ENCODE results near the gene DNM1L.

Gene DNM1L

GRCh38 chr12:32743264-32743663, 64.2 kb downstream of the DNM1L start:
- no peaks in the 10 kb centered on the region for H3K9me3 ChIP-seq (ENCODE audit: severe bottlenecking)
- TF ChIP-seq CTCF (IDR thresholded peaks at IDR 0.05; ENCODE audit: low read depth, low read length), result no peak
- H3K27ac ChIP-seq, result no peak overlapping the region
- no peaks in the 10 kb centered on the region for H3K27me3 ChIP-seq (ENCODE audit: insufficient read depth, low read depth, severe bottlenecking)
- H3K4me3 ChIP-seq (ENCODE audit: low read depth, low read length), result no peak overlapping the region
- no peak for DNase-seq
- peaks cover 74% of the 10 kb centered on the region for H3K36me3 ChIP-seq

GRCh38 chr12:32753605-32754004, 74.5 kb downstream of the DNM1L start:
- no peak overlapping the region for H3K4me3 ChIP-seq (ENCODE audit: low read depth, low read length)
- H3K9me3 ChIP-seq (ENCODE audit: severe bottlenecking), result no peaks in the 10 kb centered on the region
- peaks cover 53% of the 10 kb centered on the region for H3K36me3 ChIP-seq
- DNase-seq, result no peak
- H3K27me3 ChIP-seq (ENCODE audit: insufficient read depth, low read depth, severe bottlenecking), result no peaks in the 10 kb centered on the region
- TF ChIP-seq CTCF (IDR thresholded peaks at IDR 0.05; ENCODE audit: low read depth, low read length), result no peak
- no peak overlapping the region for H3K27ac ChIP-seq

GRCh38 chr12:32754111-32754510, 75.0 kb downstream of the DNM1L start:
- no peak for DNase-seq
- Histone ChIP-seq H3K4me3 (ENCODE audit: low read depth, low read length) (no peak overlapping the region), H3K36me3 (peaks cover 49% of the 10 kb centered on the region), H3K9me3 (ENCODE audit: severe bottlenecking) (no peaks in the 10 kb centered on the region), H3K27me3 (ENCODE audit: insufficient read depth, low read depth, severe bottlenecking) (no peaks in the 10 kb centered on the region), H3K27ac (no peak overlapping the region)
- TF ChIP-seq CTCF (IDR thresholded peaks at IDR 0.05; ENCODE audit: low read depth, low read length), result no peak

- Histone ChIP-seq H3K36me3 (peaks cover 39% of the 10 kb centered on the region), H3K27me3 (ENCODE audit: insufficient read depth, low read depth, severe bottlenecking) (no peaks in the 10 kb centered on the region), H3K9me3 (ENCODE audit: severe bottlenecking) (no peaks in the 10 kb centered on the region), H3K4me3 (ENCODE audit: low read depth, low read length) (peak overlapping the region; percentile 78), H3K27ac (peak overlapping the region; percentile 94)
- peak; percentile 98 for TF ChIP-seq CTCF (IDR thresholded peaks at IDR 0.05; ENCODE audit: low read depth, low read length)
- peak; percentile 87 for DNase-seq
Observed at GRCh38 chr12:32755051-32755653, 76.1 kb downstream of the DNM1L start.

- no peaks in the 10 kb centered on the region for H3K27me3 ChIP-seq (ENCODE audit: insufficient read depth, low read depth, severe bottlenecking)
- TF ChIP-seq CTCF (IDR thresholded peaks at IDR 0.05; ENCODE audit: low read depth, low read length), result peak; percentile 70
- H3K9me3 ChIP-seq (ENCODE audit: severe bottlenecking), result no peaks in the 10 kb centered on the region
- H3K4me3 ChIP-seq (ENCODE audit: low read depth, low read length), result peak within 1 kb of the TSS; percentile 78
- peak; percentile 97 for DNase-seq
- peaks cover 32% of the 10 kb centered on the region for H3K36me3 ChIP-seq
- peak within 1 kb of the TSS; percentile 94 for H3K27ac ChIP-seq
Observed at GRCh38 chr12:32755654-32756475, 76.8 kb downstream of the DNM1L start, which contains the start of gene YARS2. Gene YARS2 (minus strand): TSS chr12:32755897. CDS start chr12:32755874, 23 bp downstream.
